Posterior vena cava (tissue), 2 donors: ENCODE measurements around the gene OXTR. TPM values are rescaled to one million over a fixed set of nuclear protein-coding genes. Genes with fewer than 3 reads are reported as not detected.

ENCODE experiments used
- DNase-seq: peaks from one replicate; pipeline ENCODE4 v3.0.0-alpha.2; 2020; ENCODE audit warnings: low spot score
- intact Hi-C, 2 donors: fragments of 100-400 bp; cut with DNase I; formaldehyde crosslinking; loops; one replicate each; pipeline versions ENCODE4 v1.14.1 to v1.14.2; 2022 to 2023
- total RNA-seq, 2 donors: library from RNA; stranded (reverse); fragmentation: NEBNext Ultra II Directional; extraction: Animal tissue kit (Norgen Biotek cat#: 25700); gene quantifications; one replicate each; pipeline ENCODE4 v1.2.1, GENCODE V29; 2021
- donor health status: DM: yes; HTN: yes; CAD: no.
- donor health status: DM: yes; HTN: yes; CAD: no.

Gene OXTR
- total RNA-seq, 2 donors from 2014 or later: 1.1 to 3.4 TPM

DNA sequence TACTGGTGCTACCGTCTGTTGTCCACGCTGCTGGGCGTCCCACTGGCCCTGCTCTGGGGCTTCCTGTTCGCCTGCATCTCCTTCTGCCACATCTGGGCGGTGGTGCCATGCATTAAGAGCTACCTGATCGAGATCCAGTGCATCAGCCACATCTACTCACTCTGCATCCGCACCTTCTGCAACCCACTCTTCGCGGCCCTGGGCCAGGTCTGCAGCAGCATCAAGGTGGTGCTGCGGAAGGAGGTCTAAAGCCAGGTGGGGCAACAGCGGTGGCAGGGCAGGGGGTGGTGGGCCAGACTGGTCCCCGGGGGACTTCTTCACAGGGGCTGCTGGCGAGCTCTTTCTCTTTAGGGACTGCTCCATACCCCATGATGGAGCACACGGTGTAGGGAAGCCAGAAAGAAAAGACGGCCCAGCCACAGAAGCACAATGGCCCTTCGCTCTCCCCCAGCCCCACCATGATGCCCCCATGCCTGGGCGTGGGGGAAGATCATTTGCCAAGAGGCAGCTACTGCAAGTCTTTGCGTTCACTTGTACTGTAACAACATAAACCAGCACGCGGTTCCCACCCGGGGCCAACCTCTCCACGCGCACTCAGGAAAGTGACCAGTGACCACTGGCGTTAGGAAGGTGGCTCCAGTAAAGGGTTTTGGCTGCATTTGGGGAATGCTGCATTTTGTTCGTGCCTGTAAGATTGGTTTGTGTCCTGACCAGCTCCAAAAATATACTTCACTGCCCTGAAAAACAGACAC is 23.6 kb downstream of the OXTR start:
- no peak for DNase-seq
- intact Hi-C loops: no loop called here

DNA sequence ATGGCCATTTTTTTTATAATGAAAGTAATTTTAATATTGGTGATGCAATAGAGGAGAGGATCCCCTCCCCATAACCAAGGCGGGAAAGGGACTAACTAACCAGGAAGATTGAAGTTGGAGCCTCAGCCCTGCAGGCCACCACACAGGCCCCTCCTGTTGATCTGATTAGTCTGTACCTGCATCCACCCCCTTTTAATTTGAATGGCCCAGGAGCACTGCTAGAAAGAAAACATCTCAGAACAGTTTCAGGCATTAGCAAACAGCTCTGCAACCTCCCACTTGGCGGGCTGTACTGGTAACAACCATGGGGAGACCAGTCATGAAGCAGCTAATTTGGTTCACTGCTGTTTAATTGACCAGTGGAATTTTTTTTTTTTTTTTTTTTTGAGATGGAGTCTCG is 25.5 kb downstream of the OXTR start:
- intact Hi-C loops: no loop called here
- DNase-seq: no peak

DNA sequence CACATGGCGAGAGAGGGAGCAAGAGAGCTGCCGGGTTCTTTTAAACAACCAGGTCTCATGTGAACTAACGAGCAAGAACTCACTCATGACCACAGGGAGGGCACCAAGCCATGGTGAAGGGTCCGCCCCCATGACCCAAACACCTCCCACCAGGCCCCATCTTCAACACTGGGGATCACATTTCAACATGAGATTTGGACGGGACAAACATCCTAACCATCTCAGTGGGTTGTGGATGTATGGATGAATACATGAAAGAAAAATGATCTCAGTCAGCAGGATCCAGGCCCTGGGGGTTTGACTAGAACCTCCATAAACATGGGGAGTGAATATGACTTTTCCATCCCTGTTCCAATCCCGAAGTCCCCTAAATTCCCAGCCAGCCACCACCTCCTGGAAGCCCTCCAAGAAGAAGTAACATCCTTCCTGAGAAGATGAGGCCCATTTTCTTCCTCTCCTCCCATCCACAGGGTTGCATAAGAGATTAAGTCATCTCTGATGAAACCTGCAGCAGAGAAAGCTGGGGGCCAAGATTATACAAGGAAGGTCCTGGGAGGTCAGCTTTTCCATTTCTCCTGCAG is 26.3 kb downstream of the OXTR start:
- DNase-seq: no peak
- intact Hi-C loops: no loop called here

DNA sequence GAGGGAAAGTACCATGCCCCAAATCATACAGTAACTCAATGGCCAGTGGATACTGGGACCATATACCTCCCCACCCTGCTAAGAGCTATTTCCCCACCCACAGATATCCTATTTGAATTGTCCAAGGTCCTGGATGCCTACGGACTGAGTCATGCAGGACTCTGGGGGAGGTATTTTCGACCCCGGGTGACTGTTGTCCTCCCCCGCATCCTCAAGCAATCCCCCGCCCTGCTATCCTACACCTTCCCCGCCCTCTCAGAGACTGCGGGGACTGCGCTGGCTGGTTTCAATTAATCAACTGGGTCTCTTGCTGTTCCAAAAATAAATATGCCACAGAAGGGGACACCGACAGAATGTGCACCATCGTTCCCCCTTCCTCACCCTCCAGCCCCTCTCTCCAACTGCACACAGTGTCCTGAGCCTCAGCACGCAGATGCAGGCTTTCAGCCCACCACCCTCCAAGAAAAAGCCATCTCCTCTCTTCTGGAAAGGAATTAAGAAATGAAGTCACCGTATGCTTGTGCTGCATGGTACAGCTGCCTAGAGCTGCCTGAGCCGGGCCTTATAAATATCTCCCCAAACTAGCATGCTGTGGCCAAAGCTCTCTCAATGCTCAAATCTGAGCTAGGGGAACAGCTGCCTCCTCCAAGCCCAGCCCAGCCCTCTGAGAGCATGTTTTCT is 27.7 kb downstream of the OXTR start:
- intact Hi-C loops: no loop called here

DNA sequence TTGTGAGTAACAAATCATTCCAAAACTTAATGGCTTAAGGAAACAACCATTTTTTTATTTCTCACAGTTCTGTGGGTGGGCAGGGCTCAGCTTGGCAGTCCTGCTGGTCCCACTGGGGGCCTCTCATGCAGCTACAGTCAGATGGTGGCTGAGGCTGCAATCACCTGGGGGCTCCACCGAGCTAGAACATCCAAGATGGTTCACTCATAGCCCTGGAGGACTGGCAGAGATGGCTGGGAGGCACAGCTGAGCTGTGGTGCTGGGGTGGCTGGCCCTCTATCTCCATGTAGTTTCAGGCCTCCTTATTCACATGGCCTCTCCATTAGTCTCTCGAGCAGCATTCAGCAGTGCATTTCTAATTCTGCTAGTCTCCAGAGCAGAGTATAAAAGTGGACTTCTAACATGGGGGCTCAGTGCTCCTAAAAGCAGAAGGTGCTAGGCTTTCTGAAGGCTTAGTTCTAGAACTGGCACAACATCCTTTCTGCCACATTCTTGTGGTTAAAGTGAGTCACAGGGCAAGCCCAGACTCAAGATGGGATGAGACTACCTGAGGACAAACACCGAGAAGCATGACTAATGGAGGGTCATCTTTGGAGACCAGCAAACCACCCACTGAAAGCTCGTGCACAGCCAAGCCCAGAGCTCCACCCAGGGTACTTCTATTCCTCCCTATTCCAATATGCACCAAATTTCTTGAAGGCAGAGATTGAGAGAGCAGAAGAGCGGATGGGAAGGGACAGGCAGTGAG is 29.5 kb downstream of the OXTR start:
- peak; percentile 42 for DNase-seq
- intact Hi-C loops: loop anchor here in 1 of 2 donors (5.0 kb wide), 2 partner anchors 38 to 1628 kb away; no protein-coding TSS in a partner anchor

More for the DNA sequence above, 27.7 kb downstream of the OXTR start:
- DNase-seq: peak; percentile 50

DNA sequence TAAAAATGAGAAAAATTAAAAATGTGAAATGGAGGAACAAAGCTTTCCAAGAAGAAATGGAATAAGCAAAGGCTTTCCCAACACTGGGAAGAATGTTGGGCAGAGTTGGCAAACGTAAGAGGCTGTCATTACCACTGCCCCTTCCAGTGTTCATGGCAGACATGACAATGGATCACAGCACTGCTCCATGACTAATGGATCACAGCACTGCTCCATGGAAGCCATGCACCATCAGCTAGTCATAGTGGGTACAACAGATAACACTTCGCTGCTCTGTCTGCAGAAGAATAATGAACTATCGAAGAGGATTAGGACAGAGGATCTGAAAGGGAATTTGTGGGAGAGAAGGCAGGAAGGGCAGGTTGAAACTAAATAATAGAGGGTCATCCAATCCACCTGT is 30.8 kb downstream of the OXTR start:
- intact Hi-C loops: loop anchor here in 1 of 2 donors (5.0 kb wide), 2 partner anchors 36 to 1626 kb away; no protein-coding TSS in a partner anchor
- no peak for DNase-seq

DNA sequence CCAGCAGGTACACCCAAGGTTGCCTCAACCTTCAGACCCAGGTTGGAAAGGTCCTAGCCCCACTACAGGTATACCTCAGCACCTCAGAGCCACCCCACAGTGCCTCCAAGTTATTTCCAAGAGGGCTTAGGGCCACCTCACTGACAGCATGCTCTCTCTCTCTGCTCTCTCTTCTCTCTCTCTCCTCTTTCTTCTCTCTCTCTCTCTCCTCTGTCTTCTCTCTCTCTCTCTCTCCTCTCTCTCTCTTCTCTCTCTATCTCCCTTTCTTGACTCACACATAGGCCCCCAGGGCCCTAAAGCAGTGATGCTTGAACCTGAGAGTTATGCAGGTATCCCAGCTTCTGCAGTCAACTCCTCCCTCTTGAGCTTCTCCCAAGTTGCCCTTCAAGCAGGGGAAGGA is 31.6 kb downstream of the OXTR start:
- no peak for DNase-seq
- intact Hi-C loops: loop anchor here in 1 of 2 donors (5.0 kb wide), 2 partner anchors 36 to 1626 kb away; no protein-coding TSS in a partner anchor

DNA sequence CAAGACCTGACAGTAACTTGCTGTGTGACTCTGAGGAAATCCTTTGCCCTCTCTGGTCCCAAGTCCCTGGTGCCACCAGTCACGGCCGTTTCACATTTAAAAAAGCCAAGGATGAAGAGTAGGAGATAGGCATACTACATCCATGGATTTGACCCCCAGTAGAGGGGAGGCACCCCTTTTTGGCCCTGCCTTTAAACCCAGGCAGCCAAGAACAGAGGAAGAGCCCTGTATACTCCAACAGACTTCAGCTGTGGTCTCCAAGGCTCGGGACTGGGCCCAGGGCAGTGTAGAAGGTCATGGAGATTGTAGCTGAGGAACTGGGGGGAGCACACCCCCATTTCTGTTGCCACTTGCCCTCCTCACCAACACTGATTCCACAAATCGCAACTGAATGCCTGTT is 32.1 kb downstream of the OXTR start:
- intact Hi-C loops: loop anchor here in 1 of 2 donors (5.0 kb wide), 2 partner anchors 35 to 1625 kb away; no protein-coding TSS in a partner anchor
- DNase-seq: no peak

DNA sequence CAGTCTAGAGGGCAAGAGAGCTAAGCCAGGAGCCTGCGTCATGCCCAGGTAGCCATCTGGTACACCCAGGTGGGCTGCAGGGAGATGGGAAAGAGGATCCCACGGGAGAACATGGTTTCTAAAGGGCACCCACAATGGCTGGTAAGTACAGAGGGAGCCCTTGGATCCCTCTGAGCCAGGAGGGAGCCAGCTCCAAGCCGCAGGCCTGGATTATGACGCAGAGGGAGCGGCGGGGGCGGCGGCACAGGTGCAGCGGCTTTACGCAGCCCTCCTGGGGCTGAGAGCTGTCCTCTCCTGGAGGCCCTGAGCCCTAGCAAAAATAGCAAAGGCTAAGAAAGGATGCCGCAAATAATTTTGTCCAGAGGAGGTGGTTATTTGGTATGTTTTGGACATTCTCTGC is 33.0 kb downstream of the OXTR start:
- no peak for DNase-seq
- intact Hi-C loops: loop anchor here in 1 of 2 donors (5.0 kb wide), 2 partner anchors 34 to 1624 kb away; no protein-coding TSS in a partner anchor

DNA sequence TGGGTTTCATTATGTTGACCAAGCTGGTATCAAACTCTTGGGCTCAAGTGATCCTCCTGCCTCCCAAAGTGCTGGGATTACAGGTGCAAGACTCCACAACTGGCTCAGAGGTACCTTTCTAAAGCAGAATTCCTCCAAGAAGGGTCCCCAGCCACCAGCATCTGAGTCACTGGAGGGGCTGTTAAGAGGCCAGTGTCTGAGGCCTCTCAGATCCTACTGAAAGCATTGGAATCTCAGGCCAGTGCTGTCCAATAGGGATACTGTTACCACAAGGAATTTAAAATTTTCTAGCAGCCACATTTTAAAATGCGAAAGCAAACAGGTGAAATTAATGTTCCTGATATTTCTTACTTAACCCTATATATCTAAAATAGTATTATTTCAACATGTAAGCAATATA is 34.5 kb downstream of the OXTR start:
- intact Hi-C loops: loop anchor here in 1 of 2 donors (5.0 kb wide), 2 partner anchors 33 to 1623 kb away; no protein-coding TSS in a partner anchor
- no peak for DNase-seq

DNA sequence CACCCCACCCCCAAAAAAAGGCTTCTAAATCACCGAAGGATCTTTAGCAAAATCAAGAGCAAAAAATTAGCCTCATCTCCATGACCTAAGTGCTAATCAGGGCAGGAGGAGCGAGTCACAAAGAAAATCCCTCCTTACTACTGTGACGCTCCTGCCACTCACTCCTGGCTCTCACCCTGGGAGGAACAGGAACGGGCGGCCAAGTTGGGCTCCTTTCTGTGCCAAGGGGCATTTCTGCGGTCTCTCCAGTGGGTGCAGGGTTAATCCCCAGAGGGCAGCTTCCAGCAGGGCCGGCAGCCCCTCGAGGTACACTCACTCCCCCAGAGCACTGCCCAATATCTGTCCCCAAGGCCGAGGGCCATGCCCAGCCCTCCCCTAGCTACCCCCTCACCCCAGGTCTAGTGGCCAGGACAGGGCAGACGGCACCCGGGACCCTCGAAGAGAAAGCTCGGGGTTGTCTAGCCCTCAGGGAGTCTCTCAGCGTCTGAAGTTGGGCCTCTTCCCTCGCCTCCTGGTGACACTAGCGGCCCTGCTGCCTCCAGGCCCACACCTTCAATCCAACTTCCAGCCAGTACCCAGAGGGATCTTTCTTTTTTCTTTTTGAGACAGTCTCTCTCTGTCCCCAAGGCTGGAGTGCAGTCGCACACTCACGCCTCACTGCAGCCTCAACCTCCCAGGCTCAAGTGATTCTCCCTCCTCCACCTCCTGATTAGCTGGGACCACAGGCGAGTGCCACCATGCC is 35.1 kb downstream of the OXTR start:
- no peak for DNase-seq
- intact Hi-C loops: no loop called here

DNA sequence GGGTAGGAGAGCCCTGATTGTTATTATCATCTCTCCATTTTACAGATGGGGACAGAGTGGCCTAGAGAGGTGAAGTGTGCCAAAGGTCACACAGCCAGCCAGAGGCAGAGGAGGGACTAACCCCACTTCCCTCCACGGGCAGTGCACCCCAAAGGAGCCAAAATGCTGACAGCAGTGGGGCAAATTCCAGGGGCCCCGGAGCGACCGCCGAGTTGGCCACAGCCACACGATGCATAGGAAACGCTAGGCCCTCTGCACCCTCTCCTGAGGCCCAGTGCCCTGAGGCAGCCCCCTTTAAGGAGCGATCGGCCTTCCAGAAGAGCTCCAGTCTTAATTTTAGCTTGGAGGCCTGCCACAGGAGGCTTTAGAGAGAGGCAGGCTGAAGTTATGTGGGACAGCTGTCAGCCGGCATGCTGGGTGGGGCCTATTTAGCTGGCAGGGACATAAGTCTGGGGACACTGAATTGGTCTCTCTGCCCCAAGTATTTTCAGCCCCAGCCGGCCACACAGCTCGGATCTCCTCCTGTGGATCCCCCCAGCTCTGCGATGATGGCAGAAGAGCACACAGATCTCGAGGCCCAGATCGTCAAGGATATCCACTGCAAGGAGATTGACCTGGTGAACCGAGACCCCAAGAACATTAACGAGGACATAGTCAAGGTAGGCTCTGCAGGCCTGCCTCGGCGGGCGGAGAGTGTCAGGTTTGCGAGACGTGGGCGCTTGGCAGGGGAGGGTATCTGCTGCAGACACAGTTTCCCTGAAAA is 35.9 kb downstream of the OXTR start, which contains the start of gene CAV3:
TSS of gene CAV3 (plus strand) at position 471 of the 763 bp plus-strand sequence. CDS start at position 546, 75 bp downstream.
- DNase-seq: no peak
- intact Hi-C loops: no loop called here

DNA sequence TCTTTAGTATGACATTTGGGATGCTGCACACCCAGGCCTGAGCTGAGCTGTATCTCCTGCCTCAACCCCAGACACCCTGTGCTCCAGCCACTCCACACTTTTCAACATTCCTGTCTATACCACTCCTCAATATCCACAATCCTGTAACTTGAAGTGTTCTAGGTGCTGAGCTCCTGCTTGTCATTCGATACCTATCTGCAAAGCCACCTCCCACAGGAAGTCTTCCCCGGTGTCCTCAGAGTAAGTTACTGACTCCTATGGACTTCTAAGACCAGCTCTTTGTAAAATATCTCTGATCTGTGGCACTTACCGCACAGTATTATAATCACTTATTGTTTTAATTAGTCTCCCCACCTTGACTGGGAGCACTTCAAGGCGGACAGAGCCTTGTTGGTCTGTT is 37.0 kb downstream of the OXTR start:
- no peak for DNase-seq
- intact Hi-C loops: no loop called here

DNA sequence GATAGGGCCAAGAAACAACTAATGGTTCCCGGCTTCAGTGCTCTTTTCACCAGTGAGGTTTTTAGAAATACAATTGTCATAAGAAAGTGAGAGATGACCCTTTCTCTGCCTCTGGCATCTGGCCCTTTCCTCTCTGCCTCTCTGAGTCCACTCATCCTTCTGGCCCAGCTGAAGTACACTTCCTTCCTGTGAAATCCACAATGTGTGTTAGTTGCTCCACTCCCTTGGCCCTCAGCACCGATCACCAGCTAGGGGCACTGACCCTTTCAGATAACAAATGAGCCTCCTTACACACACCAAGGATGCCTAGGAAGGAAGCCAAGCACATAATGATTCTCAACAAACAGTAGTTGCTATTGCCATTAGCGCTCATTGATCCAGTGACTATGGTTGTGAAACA is 38.8 kb downstream of the OXTR start:
- DNase-seq: no peak
- intact Hi-C loops: no loop called here

DNA sequence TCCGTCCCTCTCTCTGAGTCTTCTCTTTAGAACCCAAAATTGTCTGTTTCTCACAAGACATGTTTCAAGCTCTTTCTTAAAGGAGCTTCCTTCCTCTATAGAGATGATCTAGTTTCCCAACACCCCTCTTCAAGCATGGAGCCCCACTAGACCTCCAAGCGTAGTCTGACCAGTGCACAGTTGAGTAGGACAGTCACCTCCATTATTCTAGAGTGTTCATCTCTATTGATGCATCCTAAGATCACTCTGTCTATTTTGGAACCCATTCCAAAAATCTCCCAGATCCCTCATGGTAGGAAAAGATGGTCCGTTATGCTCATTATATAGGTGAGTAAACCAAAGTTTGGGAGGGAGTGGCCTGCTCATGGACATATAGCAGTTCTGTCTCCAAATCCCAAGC is 39.9 kb downstream of the OXTR start:
- DNase-seq: no peak
- intact Hi-C loops: no loop called here

DNA sequence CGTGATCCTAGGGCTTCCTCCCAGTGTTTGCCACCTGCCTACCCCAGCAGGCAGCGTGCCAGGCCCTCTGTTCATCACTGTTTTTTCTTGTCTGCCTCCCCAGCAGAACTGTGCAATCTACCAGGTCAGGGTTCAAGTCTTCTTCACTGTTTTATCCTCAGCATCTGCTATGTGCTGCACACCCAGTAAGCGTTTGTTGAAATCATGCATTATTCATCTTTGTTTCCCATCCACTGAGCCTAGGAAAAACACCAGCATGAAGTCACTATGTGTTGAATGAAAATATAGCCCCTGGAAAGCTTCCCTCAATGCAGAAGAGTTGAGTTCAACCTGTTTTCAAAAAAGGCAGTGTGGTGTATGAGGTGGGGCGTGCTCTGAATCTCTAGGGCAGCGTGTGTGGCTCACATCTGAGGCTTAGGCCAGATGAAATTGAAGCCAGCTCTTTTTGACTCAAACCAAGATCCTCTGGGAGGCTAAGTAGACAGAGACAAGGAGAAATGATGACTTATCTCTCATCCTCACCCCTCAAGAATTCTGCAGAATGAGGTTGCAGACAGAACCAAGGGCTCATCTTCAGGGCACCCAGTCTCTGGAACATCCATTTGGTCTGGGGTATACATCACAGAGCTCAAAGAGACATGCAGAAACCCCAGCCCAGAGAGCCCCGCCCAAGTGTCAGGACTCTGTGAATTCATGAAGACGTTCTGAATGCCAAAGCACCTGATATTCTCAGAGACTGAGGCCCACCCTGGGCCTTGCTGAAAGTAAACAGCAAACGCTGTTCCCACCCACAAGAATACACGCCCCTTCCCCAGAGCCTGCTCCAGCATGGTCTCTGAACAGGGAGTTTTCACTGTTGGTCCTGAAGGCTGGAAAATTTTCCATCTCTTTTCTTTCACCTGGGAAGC is 41.6 kb downstream of the OXTR start:
- DNase-seq: no peak
- intact Hi-C loops: no loop called here
